Neural cell (in vitro differentiated cells): Measurements from ENCODE around the gene S100Z.

Experiments used
- EP300 ChIP-seq: fragments of 450-650 bp; conservative IDR thresholded peaks from 2 replicates; pipeline ENCODE4 v1.6.1; 2014; ENCODE audit warnings: antibody characterized with exemption, mild to moderate bottlenecking, moderate library complexity; ENCODE audit not compliant: poor library complexity, severe bottlenecking
- EZH2 ChIP-seq: fragments of 200-600, 300-800 bp; shearing (Covaris generic), sonication (generic); IDR thresholded peaks from 2 replicates; pipeline ENCODE4 v1.6.1; 2014; ENCODE audit warnings: antibody characterized with exemption, low read length, borderline replicate concordance, mild to moderate bottlenecking; ENCODE audit not compliant: insufficient read depth, poor library complexity, severe bottlenecking
- MXI1 ChIP-seq: fragments of 450-650 bp; conservative IDR thresholded peaks from 2 replicates; pipeline ENCODE4 v1.6.1; 2014; ENCODE audit warnings: antibody characterized with exemption, mild to moderate bottlenecking; ENCODE audit not compliant: poor library complexity, severe bottlenecking
- POLR2AphosphoS5 ChIP-seq: IDR thresholded peaks from 2 replicates; pipeline ENCODE4 v1.6.1; 2012
- RAD21 ChIP-seq: fragments of 450-650 bp; conservative IDR thresholded peaks from 2 replicates; pipeline ENCODE4 v1.6.1; 2014; ENCODE audit warnings: antibody characterized with exemption, mild to moderate bottlenecking, moderate library complexity
- SMC3 ChIP-seq: fragments of 450-650 bp; conservative IDR thresholded peaks from 2 replicates; pipeline ENCODE4 v1.6.1; 2014; ENCODE audit warnings: antibody characterized with exemption, mild to moderate bottlenecking, moderate library complexity; ENCODE audit not compliant: poor library complexity
- TF ChIP-seq, protein P1 (sequence below): fragments of 450-650 bp; IDR thresholded peaks from 2 replicates; pipeline ENCODE4 v1.5.1; 2014; ENCODE audit warnings: antibody characterized with exemption, mild to moderate bottlenecking, moderate library complexity; ENCODE audit not compliant: poor library complexity, severe bottlenecking
- TF ChIP-seq, protein P2 (sequence below): IDR thresholded peaks from 2 replicates; pipeline ENCODE4 v1.6.1; 2012; ENCODE audit warnings: borderline replicate concordance

DNA sequence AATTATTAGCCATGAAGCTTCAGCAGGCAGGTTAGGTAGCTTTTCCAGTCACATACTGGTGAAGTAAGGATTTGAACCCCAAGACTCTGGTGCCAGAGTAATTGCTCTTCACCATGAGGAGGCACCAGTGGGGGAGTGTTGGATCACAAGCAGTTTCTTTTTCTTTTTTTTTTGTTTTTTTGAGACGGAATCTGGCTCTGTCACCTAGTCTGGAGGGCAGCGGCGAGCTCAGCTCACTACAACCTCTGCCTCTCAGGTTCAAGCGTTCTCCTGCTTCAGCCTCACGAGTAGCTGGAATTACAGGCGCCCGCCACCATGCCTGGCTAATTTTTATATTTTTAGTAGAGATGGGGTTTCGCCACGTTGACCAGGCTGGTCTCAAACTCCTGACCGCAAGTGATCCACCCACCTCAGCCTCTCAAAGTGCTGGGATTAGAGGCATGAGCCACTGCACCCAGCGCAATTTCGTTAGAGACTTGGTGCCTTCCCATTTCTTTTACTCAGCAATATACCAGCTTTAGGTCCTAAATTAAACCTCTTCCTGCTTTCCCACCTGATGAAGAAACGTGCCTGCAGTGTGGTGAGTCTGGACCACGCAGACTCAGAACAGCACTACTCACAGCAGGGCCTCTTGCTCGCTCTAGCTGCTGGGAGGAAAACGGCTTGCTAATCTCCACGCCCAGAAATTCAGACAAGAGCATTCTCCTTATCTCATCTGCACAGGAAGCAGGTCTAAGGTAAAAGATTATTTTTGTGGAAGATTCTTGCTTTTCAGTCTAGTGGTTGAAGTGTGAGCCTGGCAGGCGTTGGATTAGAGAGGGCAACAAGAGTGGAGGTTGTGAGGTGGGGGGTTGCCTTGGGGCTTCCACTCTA is at the start of gene S100Z:
- TF ChIP-seq, protein P1, sequence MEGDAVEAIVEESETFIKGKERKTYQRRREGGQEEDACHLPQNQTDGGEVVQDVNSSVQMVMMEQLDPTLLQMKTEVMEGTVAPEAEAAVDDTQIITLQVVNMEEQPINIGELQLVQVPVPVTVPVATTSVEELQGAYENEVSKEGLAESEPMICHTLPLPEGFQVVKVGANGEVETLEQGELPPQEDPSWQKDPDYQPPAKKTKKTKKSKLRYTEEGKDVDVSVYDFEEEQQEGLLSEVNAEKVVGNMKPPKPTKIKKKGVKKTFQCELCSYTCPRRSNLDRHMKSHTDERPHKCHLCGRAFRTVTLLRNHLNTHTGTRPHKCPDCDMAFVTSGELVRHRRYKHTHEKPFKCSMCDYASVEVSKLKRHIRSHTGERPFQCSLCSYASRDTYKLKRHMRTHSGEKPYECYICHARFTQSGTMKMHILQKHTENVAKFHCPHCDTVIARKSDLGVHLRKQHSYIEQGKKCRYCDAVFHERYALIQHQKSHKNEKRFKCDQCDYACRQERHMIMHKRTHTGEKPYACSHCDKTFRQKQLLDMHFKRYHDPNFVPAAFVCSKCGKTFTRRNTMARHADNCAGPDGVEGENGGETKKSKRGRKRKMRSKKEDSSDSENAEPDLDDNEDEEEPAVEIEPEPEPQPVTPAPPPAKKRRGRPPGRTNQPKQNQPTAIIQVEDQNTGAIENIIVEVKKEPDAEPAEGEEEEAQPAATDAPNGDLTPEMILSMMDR, result no peak
- no peak for TF ChIP-seq EZH2
- TF ChIP-seq POLR2AphosphoS5, result no peak
- no peak for TF ChIP-seq EP300
- no peak for TF ChIP-seq MXI1
- TF ChIP-seq RAD21, result no peak
- TF ChIP-seq, protein P2, sequence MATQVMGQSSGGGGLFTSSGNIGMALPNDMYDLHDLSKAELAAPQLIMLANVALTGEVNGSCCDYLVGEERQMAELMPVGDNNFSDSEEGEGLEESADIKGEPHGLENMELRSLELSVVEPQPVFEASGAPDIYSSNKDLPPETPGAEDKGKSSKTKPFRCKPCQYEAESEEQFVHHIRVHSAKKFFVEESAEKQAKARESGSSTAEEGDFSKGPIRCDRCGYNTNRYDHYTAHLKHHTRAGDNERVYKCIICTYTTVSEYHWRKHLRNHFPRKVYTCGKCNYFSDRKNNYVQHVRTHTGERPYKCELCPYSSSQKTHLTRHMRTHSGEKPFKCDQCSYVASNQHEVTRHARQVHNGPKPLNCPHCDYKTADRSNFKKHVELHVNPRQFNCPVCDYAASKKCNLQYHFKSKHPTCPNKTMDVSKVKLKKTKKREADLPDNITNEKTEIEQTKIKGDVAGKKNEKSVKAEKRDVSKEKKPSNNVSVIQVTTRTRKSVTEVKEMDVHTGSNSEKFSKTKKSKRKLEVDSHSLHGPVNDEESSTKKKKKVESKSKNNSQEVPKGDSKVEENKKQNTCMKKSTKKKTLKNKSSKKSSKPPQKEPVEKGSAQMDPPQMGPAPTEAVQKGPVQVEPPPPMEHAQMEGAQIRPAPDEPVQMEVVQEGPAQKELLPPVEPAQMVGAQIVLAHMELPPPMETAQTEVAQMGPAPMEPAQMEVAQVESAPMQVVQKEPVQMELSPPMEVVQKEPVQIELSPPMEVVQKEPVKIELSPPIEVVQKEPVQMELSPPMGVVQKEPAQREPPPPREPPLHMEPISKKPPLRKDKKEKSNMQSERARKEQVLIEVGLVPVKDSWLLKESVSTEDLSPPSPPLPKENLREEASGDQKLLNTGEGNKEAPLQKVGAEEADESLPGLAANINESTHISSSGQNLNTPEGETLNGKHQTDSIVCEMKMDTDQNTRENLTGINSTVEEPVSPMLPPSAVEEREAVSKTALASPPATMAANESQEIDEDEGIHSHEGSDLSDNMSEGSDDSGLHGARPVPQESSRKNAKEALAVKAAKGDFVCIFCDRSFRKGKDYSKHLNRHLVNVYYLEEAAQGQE, result no peak
- TF ChIP-seq SMC3, result no peak
